ENCODE data around the gene RECQL5. TPM values are rescaled to one million over a fixed set of nuclear protein-coding genes. Genes with fewer than 3 reads are reported as not detected.
"Not testable (repeated sequence)": the region's sequence is repeated elsewhere in the genome, so short reads cannot be mapped to it uniquely, and the experiment has no call there.

Gene RECQL5
- total RNA-seq, 3 donors from 2014 or later (not counting 1 experiment from before 2014, with no cell fraction given), result 33.4 to 39.1 (median 34.3) TPM

- WGBS (ENCODE audit: insufficient coverage), result 96% methylated on average over 13 of the region's 13 CpGs
- Mint-ChIP-seq H3K36me3 (no peaks in the 10 kb centered on the region), H3K9me3 (no peaks in the 10 kb centered on the region), H3K27ac (no peak overlapping the region), H3K4me3 (no peak overlapping the region), H3K4me1 (peaks cover 0 to 2% of the 10 kb centered on the region in 2 donors), H3K27me3 (ENCODE audit: low read depth in 2 of 2) (no peaks in the 10 kb centered on the region)
- TF ChIP-seq, protein P1, sequence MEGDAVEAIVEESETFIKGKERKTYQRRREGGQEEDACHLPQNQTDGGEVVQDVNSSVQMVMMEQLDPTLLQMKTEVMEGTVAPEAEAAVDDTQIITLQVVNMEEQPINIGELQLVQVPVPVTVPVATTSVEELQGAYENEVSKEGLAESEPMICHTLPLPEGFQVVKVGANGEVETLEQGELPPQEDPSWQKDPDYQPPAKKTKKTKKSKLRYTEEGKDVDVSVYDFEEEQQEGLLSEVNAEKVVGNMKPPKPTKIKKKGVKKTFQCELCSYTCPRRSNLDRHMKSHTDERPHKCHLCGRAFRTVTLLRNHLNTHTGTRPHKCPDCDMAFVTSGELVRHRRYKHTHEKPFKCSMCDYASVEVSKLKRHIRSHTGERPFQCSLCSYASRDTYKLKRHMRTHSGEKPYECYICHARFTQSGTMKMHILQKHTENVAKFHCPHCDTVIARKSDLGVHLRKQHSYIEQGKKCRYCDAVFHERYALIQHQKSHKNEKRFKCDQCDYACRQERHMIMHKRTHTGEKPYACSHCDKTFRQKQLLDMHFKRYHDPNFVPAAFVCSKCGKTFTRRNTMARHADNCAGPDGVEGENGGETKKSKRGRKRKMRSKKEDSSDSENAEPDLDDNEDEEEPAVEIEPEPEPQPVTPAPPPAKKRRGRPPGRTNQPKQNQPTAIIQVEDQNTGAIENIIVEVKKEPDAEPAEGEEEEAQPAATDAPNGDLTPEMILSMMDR (IDR thresholded peaks at IDR 0.05), result no peak
- no peak overlapping the region for H3K27ac ChIP-seq (ENCODE audit: low read length)
- intact Hi-C loops (cut with micrococcal nuclease), result no loop called here
- no peak overlapping the region for H3K4me3 ChIP-seq (ENCODE audit: low read length)
- H3K9me3 ChIP-seq (ENCODE audit: control insufficient read depth, insufficient read depth, low read length), result no peaks in the 10 kb centered on the region
- DNase-seq (no peak), ATAC-seq (no peak)
- H3K4me1 ChIP-seq (ENCODE audit: control insufficient read depth, insufficient read depth, low read length), result peaks cover 3% of the 10 kb centered on the region
- no peaks in the 10 kb centered on the region for H3K36me3 ChIP-seq (ENCODE audit: control insufficient read depth, insufficient read depth, low read length)
- H3K27me3 ChIP-seq (ENCODE audit: control insufficient read depth, insufficient read depth, low read length), result no peaks in the 10 kb centered on the region
Observed at GRCh38 chr17:75638893-75639292, 28.1 kb downstream of the RECQL5 start.

- H3K27me3 Mint-ChIP-seq (ENCODE audit: low read depth in 2 of 2); H3K27ac ChIP-seq (ENCODE audit: low read length); H3K4me3 ChIP-seq (ENCODE audit: low read length); H3K36me3 Mint-ChIP-seq; H3K4me3 Mint-ChIP-seq; H3K9me3 Mint-ChIP-seq; intact Hi-C loops (cut with micrococcal nuclease); ATAC-seq; DNase-seq; H3K27me3 ChIP-seq (ENCODE audit: control insufficient read depth, insufficient read depth, low read length); H3K27ac Mint-ChIP-seq; H3K4me1 Mint-ChIP-seq; H3K9me3 ChIP-seq (ENCODE audit: control insufficient read depth, insufficient read depth, low read length); H3K36me3 ChIP-seq (ENCODE audit: control insufficient read depth, insufficient read depth, low read length): not testable (repeated sequence)
- H3K4me1 ChIP-seq (ENCODE audit: control insufficient read depth, insufficient read depth, low read length), result peaks cover 12% of the 10 kb centered on the region
- WGBS (ENCODE audit: insufficient coverage), result 95% methylated on average over 12 of the region's 12 CpGs
Observed at GRCh38 chr17:75638039-75638438, 28.9 kb downstream of the RECQL5 start.

- Mint-ChIP-seq H3K4me3 (no peak overlapping the region), H3K36me3 (no peaks in the 10 kb centered on the region), H3K27me3 (ENCODE audit: low read depth in 2 of 2) (no peaks in the 10 kb centered on the region), H3K9me3 (no peaks in the 10 kb centered on the region), H3K4me1 (peaks cover 0 to 5% of the 10 kb centered on the region in 2 donors), H3K27ac (no peak overlapping the region)
- H3K27ac ChIP-seq (ENCODE audit: low read length), result no peak overlapping the region
- 95% methylated on average over 7 of the region's 7 CpGs for WGBS (ENCODE audit: insufficient coverage)
- no peaks in the 10 kb centered on the region for H3K9me3 ChIP-seq (ENCODE audit: control insufficient read depth, insufficient read depth, low read length)
- H3K27me3 ChIP-seq (ENCODE audit: control insufficient read depth, insufficient read depth, low read length), result no peaks in the 10 kb centered on the region
- ATAC-seq (no peak), DNase-seq (no peak)
- TF ChIP-seq, protein P1 (IDR thresholded peaks at IDR 0.05), result no peak
- no peak overlapping the region for H3K4me3 ChIP-seq (ENCODE audit: low read length)
- peaks cover 17% of the 10 kb centered on the region for H3K4me1 ChIP-seq (ENCODE audit: control insufficient read depth, insufficient read depth, low read length)
- intact Hi-C loops (cut with micrococcal nuclease), result no loop called here
- H3K36me3 ChIP-seq (ENCODE audit: control insufficient read depth, insufficient read depth, low read length), result no peaks in the 10 kb centered on the region
Observed at GRCh38 chr17:75637551-75637950, 29.4 kb downstream of the RECQL5 start.

DNA sequence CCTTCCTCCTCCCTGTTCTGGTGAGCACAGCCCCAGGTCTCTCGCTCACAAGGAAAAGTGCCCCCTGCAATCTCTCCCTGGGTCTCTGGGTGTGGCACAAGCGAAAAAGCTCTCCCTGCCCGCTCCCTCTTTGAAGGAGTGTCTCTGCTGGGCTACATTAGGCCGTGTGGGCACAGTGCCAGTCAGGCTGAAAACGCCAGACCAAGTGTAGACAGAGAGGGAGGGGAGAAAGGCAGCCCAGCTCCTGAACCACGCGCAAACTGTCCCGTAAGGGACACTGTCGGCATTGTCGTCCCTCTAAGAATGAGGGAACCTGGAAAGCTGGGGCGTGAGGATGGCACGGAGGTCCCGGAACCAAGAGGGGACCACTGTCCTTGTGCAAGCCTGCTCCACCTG lies 29.8 kb downstream of the RECQL5 start:
- Histone ChIP-seq H3K27ac (ENCODE audit: low read length) (no peak overlapping the region), H3K4me3 (ENCODE audit: low read length) (no peak overlapping the region), H3K9me3 (ENCODE audit: control insufficient read depth, insufficient read depth, low read length) (no peaks in the 10 kb centered on the region), H3K27me3 (ENCODE audit: control insufficient read depth, insufficient read depth, low read length) (no peaks in the 10 kb centered on the region), H3K36me3 (ENCODE audit: control insufficient read depth, insufficient read depth, low read length) (no peaks in the 10 kb centered on the region), H3K4me1 (ENCODE audit: control insufficient read depth, insufficient read depth, low read length) (peaks cover 17% of the 10 kb centered on the region)
- no peak overlapping the region for H3K4me3 Mint-ChIP-seq
- intact Hi-C loops (cut with micrococcal nuclease), result no loop called here
- H3K36me3 Mint-ChIP-seq, result no peaks in the 10 kb centered on the region
- H3K4me1 Mint-ChIP-seq, result peaks cover 0 to 5% of the 10 kb centered on the region in 2 donors
- 90% methylated on average over 13 of the region's 13 CpGs for WGBS (ENCODE audit: insufficient coverage)
- ATAC-seq (no peak), DNase-seq (no peak)
- H3K27me3 Mint-ChIP-seq (ENCODE audit: low read depth in 2 of 2), result no peaks in the 10 kb centered on the region
- H3K9me3 Mint-ChIP-seq, result no peaks in the 10 kb centered on the region
- TF ChIP-seq, protein P1 (IDR thresholded peaks at IDR 0.05), result no peak
- H3K27ac Mint-ChIP-seq, result no peak overlapping the region
